Stomach (tissue), 4 donors: Measurements from ENCODE around the gene SERPINA5.

ENCODE experiments used
- CTCF ChIP-seq, 7 experiments: fragments of 450-650 bp in 4 of 7; fragments of 200-600 bp in 3 of 7; sonication (generic) in 3 of 7; IDR thresholded peaks; one replicate each; pipeline ENCODE4 v1.5.1; 2016 to 2019; ENCODE audit warnings: antibody characterized with exemption in 7 of 7, control low read depth in 2 of 7, mild to moderate bottlenecking in 1 of 7
- EP300 ChIP-seq: sonication (generic); formaldehyde crosslinking; IDR thresholded peaks from one replicate; pipeline ENCODE4 v1.6.1; 2017; ENCODE audit warnings: antibody characterized with exemption

GRCh38 chr14:94560291-94560665 lies 20.9 kb upstream of the SERPINA5 start:
- TF ChIP-seq CTCF (IDR thresholded peaks at IDR 0.05) (no peak), EP300 (no peak)
